Right atrium auricular region (tissue), 2 donors: ENCODE measurements around the gene PCIF1. TPM values are rescaled to one million over a fixed set of nuclear protein-coding genes. Genes with fewer than 3 reads are reported as not detected.

Experiments
- DNase-seq: peaks from one replicate; pipeline ENCODE4 v3.0.0-alpha.2; 2019; ENCODE audit warnings: low spot score
- H3K27ac ChIP-seq, 2 donors: fragments of 200-600 bp; sonication (generic); 1 replicate in 1 of 2; 2 replicates in 1 of 2; pipeline ENCODE4 v1.5.1; 2016 to 2019
- H3K27me3 ChIP-seq, 2 donors: fragments of 200-600 bp; sonication (generic); one replicate each; pipeline versions ENCODE4 v1.5.1 to v1.6.0; 2017 to 2019
- H3K36me3 ChIP-seq: fragments of 200-600 bp; sonication (generic); one replicate; pipeline ENCODE4 v1.5.1; 2016
- H3K4me1 ChIP-seq, 2 donors: fragments of 200-600 bp; sonication (generic); one replicate each; pipeline versions ENCODE4 v1.5.1 to v1.6.0; 2017 to 2019
- H3K4me3 ChIP-seq, 2 donors: fragments of 200-600 bp; sonication (generic); 1 replicate in 1 of 2; 2 replicates in 1 of 2; pipeline ENCODE4 v1.5.1; 2017 to 2019; ENCODE audit warnings: mild to moderate bottlenecking in 1 of 2, moderate library complexity in 1 of 2
- H3K9me3 ChIP-seq, 2 donors: fragments of 200-600 bp; sonication (generic); one replicate each; pipeline ENCODE4 v1.5.1; 2019
- CTCF ChIP-seq, 2 donors: fragments of 200-600 bp; sonication (generic); IDR thresholded peaks; one replicate each; pipeline ENCODE4 v1.5.1; 2019; ENCODE audit warnings: antibody characterized with exemption in 2 of 2
- total RNA-seq, 2 donors: library from RNA; depleted of rRNA; stranded (reverse); fragments of >200 nt; gene quantifications; one replicate each; pipeline ENCODE4 v1.1.0, GENCODE V29; 2016

PCIF1 gene
- total RNA-seq, 2 donors from 2014 or later = 21.1 to 39.8 TPM

- no peaks in the 10 kb centered on the region for H3K9me3 ChIP-seq
- TF ChIP-seq CTCF (IDR thresholded peaks at IDR 0.05) = no peak
- peaks cover 0 to 10% of the 10 kb centered on the region in 2 donors for H3K4me1 ChIP-seq
- no peak overlapping the region for H3K27ac ChIP-seq
- H3K36me3 ChIP-seq = peaks cover 99% of the 10 kb centered on the region
- no peaks in the 10 kb centered on the region for H3K27me3 ChIP-seq
- H3K4me3 ChIP-seq = no peak overlapping the region
- no peak for DNase-seq
Measured at GRCh38 chr20:45944151-45944964, 9.9 kb downstream of the PCIF1 start.

- H3K4me3 ChIP-seq = no peak overlapping the region
- DNase-seq = no peak
- peaks cover 99% of the 10 kb centered on the region for H3K36me3 ChIP-seq
Measured at GRCh38 chr20:45944965-45945677, 10.6 kb downstream of the PCIF1 start.

GRCh38 chr20:45945678-45946148 is 11.2 kb downstream of the PCIF1 start:
- H3K27me3 ChIP-seq = no peaks in the 10 kb centered on the region
- no peaks in the 10 kb centered on the region for H3K9me3 ChIP-seq
- no peak for DNase-seq
- no peak for TF ChIP-seq CTCF (IDR thresholded peaks at IDR 0.05)
- H3K27ac ChIP-seq = peak overlapping the region in 1 of 2 donors; percentile 31
- H3K4me3 ChIP-seq = no peak overlapping the region
- peaks cover 0 to 10% of the 10 kb centered on the region in 2 donors for H3K4me1 ChIP-seq
- peaks cover 99% of the 10 kb centered on the region for H3K36me3 ChIP-seq

More at GRCh38 chr20:45944965-45945677, 10.6 kb downstream of the PCIF1 start:
- no peak overlapping the region for H3K27ac ChIP-seq
- no peaks in the 10 kb centered on the region for H3K27me3 ChIP-seq
- no peaks in the 10 kb centered on the region for H3K9me3 ChIP-seq
- TF ChIP-seq CTCF (IDR thresholded peaks at IDR 0.05) = no peak
- H3K4me1 ChIP-seq = peaks cover 0 to 10% of the 10 kb centered on the region in 2 donors

GRCh38 chr20:45946149-45946970 is 11.9 kb downstream of the PCIF1 start:
- Histone ChIP-seq H3K36me3 (peaks cover 99% of the 10 kb centered on the region), H3K27me3 (no peaks in the 10 kb centered on the region), H3K4me1 (peaks cover 0 to 10% of the 10 kb centered on the region in 2 donors), H3K4me3 (no peak overlapping the region), H3K27ac (peak overlapping the region in 1 of 2 donors; percentile 31), H3K9me3 (no peaks in the 10 kb centered on the region)
- no peak for TF ChIP-seq CTCF (IDR thresholded peaks at IDR 0.05)
- DNase-seq = peak; percentile 85

- H3K9me3 ChIP-seq = no peaks in the 10 kb centered on the region
- H3K4me3 ChIP-seq = no peak overlapping the region
- no peaks in the 10 kb centered on the region for H3K27me3 ChIP-seq
- peaks cover 0 to 10% of the 10 kb centered on the region in 2 donors for H3K4me1 ChIP-seq
- DNase-seq = no peak
- TF ChIP-seq CTCF (IDR thresholded peaks at IDR 0.05) = no peak
- peaks cover 99% of the 10 kb centered on the region for H3K36me3 ChIP-seq
- no peak overlapping the region for H3K27ac ChIP-seq
Measured at GRCh38 chr20:45947110-45947866, 12.8 kb downstream of the PCIF1 start.
